HepG2 (cell line): ENCODE data around the gene WASHC4. TPM values are rescaled to one million over a fixed set of nuclear protein-coding genes. Genes with fewer than 3 reads are reported as not detected.

Experiments
- ARID3A ChIP-seq: IDR thresholded peaks from 2 replicates; pipeline ENCODE4 v1.6.1; 2012; ENCODE audit warnings: low read depth, low read length, improper control_type of control experiment
- ATF5 ChIP-seq: sonication (generic); formaldehyde crosslinking; IDR thresholded peaks from 2 replicates; pipeline ENCODE4 v1.4.0; 2020; ENCODE audit warnings: mild to moderate bottlenecking, low read depth, missing genetic modification reagents
- BRF2 ChIP-seq: sonication (generic); formaldehyde crosslinking; IDR thresholded peaks from 2 replicates; pipeline ENCODE4 v1.8.1; 2022; ENCODE audit warnings: mild to moderate bottlenecking, missing genetic modification reagents
- GABPB1 ChIP-seq: IDR thresholded peaks from 2 replicates; pipeline ENCODE4 v1.6.1; 2016; ENCODE audit warnings: mild to moderate bottlenecking, missing genetic modification reagents, moderate library complexity, missing compliant biosample characterization
- IKZF4 ChIP-seq: sonication (generic); formaldehyde crosslinking; IDR thresholded peaks from 2 replicates; pipeline ENCODE4 v1.5.1; 2020; ENCODE audit warnings: borderline replicate concordance, mild to moderate bottlenecking, low read depth, missing genetic modification reagents; ENCODE audit errors: not compliant biosample characterization
- KAT7 ChIP-seq: IDR thresholded peaks from 2 replicates; pipeline ENCODE4 v1.6.1; 2018; ENCODE audit warnings: borderline replicate concordance, missing compliant biosample characterization
- KLF6 ChIP-seq: IDR thresholded peaks from 2 replicates; pipeline ENCODE4 v1.8.0; 2016; ENCODE audit warnings: missing biosample characterization, missing genetic modification reagents
- MAF1 ChIP-seq: sonication (generic); formaldehyde crosslinking; IDR thresholded peaks from 2 replicates; pipeline ENCODE4 v1.5.0; 2020; ENCODE audit warnings: missing genetic modification reagents, borderline replicate concordance
- NCOA2 ChIP-seq: sonication (generic); formaldehyde crosslinking; IDR thresholded peaks from 2 replicates; pipeline ENCODE4 v1.8.0; 2022; ENCODE audit warnings: inconsistent platforms
- PHB2 ChIP-seq: fragments of 450-650 bp; IDR thresholded peaks from 2 replicates; pipeline ENCODE4 v1.6.1; 2018; ENCODE audit not compliant: partially characterized antibody
- SALL1 ChIP-seq: sonication (generic); formaldehyde crosslinking; IDR thresholded peaks from 2 replicates; pipeline ENCODE4 v1.8.0; 2022; ENCODE audit warnings: mild to moderate bottlenecking, missing genetic modification reagents
- SALL2 ChIP-seq: sonication (generic); formaldehyde crosslinking; IDR thresholded peaks from 2 replicates; pipeline ENCODE4 v1.8.1; 2023; ENCODE audit warnings: mild to moderate bottlenecking, missing genetic modification reagents, inconsistent platforms
- TMF1 ChIP-seq: sonication (generic); formaldehyde crosslinking; IDR thresholded peaks from 2 replicates; pipeline ENCODE4 v1.8.1; 2022; ENCODE audit warnings: low read depth, missing genetic modification reagents
- ZFP36 ChIP-seq: fragments of 150-350 bp; IDR thresholded peaks from 2 replicates; pipeline ENCODE4 v1.6.1; 2018; ENCODE audit warnings: borderline replicate concordance, low read length, low read depth; ENCODE audit not compliant: partially characterized antibody
- ZFP90 ChIP-seq: sonication (generic); formaldehyde crosslinking; IDR thresholded peaks from 2 replicates; pipeline ENCODE4 v1.8.0; 2022; ENCODE audit warnings: missing genetic modification reagents, mild to moderate bottlenecking, inconsistent platforms, borderline replicate concordance
- ZNF329 ChIP-seq: sonication (generic); formaldehyde crosslinking; IDR thresholded peaks from 2 replicates; pipeline ENCODE4 v1.9.0; 2021; ENCODE audit warnings: low read depth, mild to moderate bottlenecking, missing genetic modification reagents
- ZNF34 ChIP-seq: sonication (generic); formaldehyde crosslinking; IDR thresholded peaks from 2 replicates; pipeline ENCODE4 v1.4.0; 2020; ENCODE audit warnings: mild to moderate bottlenecking, missing genetic modification reagents, borderline replicate concordance
- ZNF556 ChIP-seq: sonication (generic); formaldehyde crosslinking; IDR thresholded peaks from 2 replicates; pipeline ENCODE4 v1.4.0; 2020; ENCODE audit warnings: mild to moderate bottlenecking, missing genetic modification reagents, borderline replicate concordance
- ZNF674 ChIP-seq: sonication (generic); formaldehyde crosslinking; IDR thresholded peaks from 2 replicates; pipeline ENCODE4 v1.5.0; 2020; ENCODE audit warnings: low read depth, mild to moderate bottlenecking, missing genetic modification reagents
- ZNF678 ChIP-seq: sonication (generic); formaldehyde crosslinking; IDR thresholded peaks from 2 replicates; pipeline ENCODE4 v1.4.0; 2020; ENCODE audit warnings: mild to moderate bottlenecking, missing genetic modification reagents
- ZNF772 ChIP-seq: sonication (generic); formaldehyde crosslinking; IDR thresholded peaks from 2 replicates; pipeline ENCODE4 v1.5.0; 2020; ENCODE audit warnings: mild to moderate bottlenecking, missing genetic modification reagents
- ZNF841 ChIP-seq: sonication (generic); formaldehyde crosslinking; IDR thresholded peaks from 2 replicates; pipeline ENCODE4 v1.8.1; 2023; ENCODE audit warnings: missing genetic modification reagents, borderline replicate concordance
- ZNF883 ChIP-seq: sonication (generic); formaldehyde crosslinking; IDR thresholded peaks from 2 replicates; pipeline ENCODE4 v1.5.1; 2020; ENCODE audit warnings: mild to moderate bottlenecking, missing genetic modification reagents; ENCODE audit errors: not compliant biosample characterization
- polyA plus RNA-seq, 8 experiments: library from polyadenylated mRNA; depleted of rRNA in 3 of 8; stranded (reverse) in 7 of 8; unstranded in 1 of 8; fragments of >200 nt; fragmentation: Illumina TruSeq in 4 of 8; extraction: Trizol in 4 of 8; gene quantifications; 2 replicates each; pipeline versions ENCODE4 v1.2.1 to v1.2.3, GENCODE V29; 2011 to 2016; ENCODE audit warnings: low read depth in 4 of 8, missing spikeins in 1 of 8, mixed read lengths in 1 of 8; ENCODE audit not compliant: insufficient read depth in 1 of 8
- total RNA-seq, 5 experiments: library from RNA; depleted of rRNA; stranded (reverse); fragments of >200 nt; fragmentation: Illumina TruSeq; extraction: Trizol; gene quantifications; 2 replicates each; pipeline ENCODE4 v1.2.3, GENCODE V29; 2016; ENCODE audit warnings: low read depth in 1 of 5

The WASHC4 gene
- total and polyA plus RNA-seq, 2 of the 13 experiments (the other 11 are each of a cell fraction or from before 2014, with no cell fraction given), result 21.0 to 36.3 TPM

- TF ChIP-seq ATF5 (CRISPR knock-in tag) (0 out of 2 replicates have a peak, but pooled peaks have one; percentile 26), ZNF678 (peak; percentile 91), IKZF4 (CRISPR knock-in tag) (peak; percentile 83), ZNF556 (CRISPR knock-in tag) (peak; percentile 96), KAT7 (CRISPR knock-in tag) (peak; percentile 83; the same call in 1 of the 2 replicates), SALL2 (CRISPR knock-in tag) (peak; percentile 69), ZNF883 (CRISPR knock-in tag) (peak; percentile 95), ARID3A (no peak), GABPB1 (CRISPR knock-in tag) (peak; percentile 97), SALL1 (CRISPR knock-in tag) (peak; percentile 93), PHB2 (no peak), TMF1 (CRISPR knock-in tag) (no peak), ZNF674 (no peak), ZFP90 (peak; percentile 61; the same call in 1 of the 2 replicates), ZFP36 (no peak), ZNF329 (CRISPR knock-in tag) (peak; percentile 86), MAF1 (0 out of 2 replicates have a peak, but pooled peaks have one; percentile 23), KLF6 (CRISPR knock-in tag) (peak; percentile 93), ZNF841 (CRISPR knock-in tag) (no peak), ZNF34 (CRISPR knock-in tag) (no peak; the same call in 1 of the 2 replicates), ZNF772 (CRISPR knock-in tag) (peak; percentile 96), NCOA2 (CRISPR knock-in tag) (peak; percentile 57; the same call in 1 of the 2 replicates), BRF2 (CRISPR knock-in tag) (no peak)
These were observed at the start of gene WASHC4 (continued) for GRCh38 chr12:105107494-105108371.
